ENCODE measurements around the gene ANHX.

The ANHX gene

GRCh38 chr12:133236144-133236543 is 467 bp upstream of the ANHX start:
- TF ChIP-seq CTCF (IDR thresholded peaks at IDR 0.05; ENCODE audit: low read depth, low read length, missing control alignments) = no peak
- no peak for DNase-seq
- H3K36me3 ChIP-seq (replicated peaks) = no peaks in the 10 kb centered on the region
- no peak overlapping the region for H3K27ac ChIP-seq
- in situ Hi-C loops (cut with HindIII; ENCODE audit: low pct_ligation_motif_present, low sequenced_read_pairs) = no loop called here
- no peaks in the 10 kb centered on the region for H3K27me3 ChIP-seq (replicated peaks)
- H3K4me3 ChIP-seq (ENCODE audit: low read depth, low read length) = no peak overlapping the region

- Histone ChIP-seq H3K27ac (no peak overlapping the region), H3K27me3 (replicated peaks) (no peaks in the 10 kb centered on the region), H3K4me3 (ENCODE audit: low read depth, low read length) (no peak overlapping the region), H3K36me3 (replicated peaks) (no peaks in the 10 kb centered on the region)
- no peak for TF ChIP-seq CTCF (IDR thresholded peaks at IDR 0.05; ENCODE audit: low read depth, low read length, missing control alignments)
- DNase-seq = no peak
- in situ Hi-C loops (cut with HindIII; ENCODE audit: low pct_ligation_motif_present, low sequenced_read_pairs) = no loop called here
Measured at GRCh38 chr12:133234971-133235370, 706 bp downstream of the ANHX start.

GRCh38 chr12:133233993-133234564 is 1.6 kb downstream of the ANHX start:
- no peak for DNase-seq
- in situ Hi-C loops (cut with HindIII; ENCODE audit: low pct_ligation_motif_present, low sequenced_read_pairs) = no loop called here
- Histone ChIP-seq H3K27me3 (replicated peaks) (no peaks in the 10 kb centered on the region), H3K36me3 (replicated peaks) (no peaks in the 10 kb centered on the region), H3K4me3 (ENCODE audit: low read depth, low read length) (no peak overlapping the region), H3K27ac (no peak overlapping the region)
- TF ChIP-seq CTCF (IDR thresholded peaks at IDR 0.05; ENCODE audit: low read depth, low read length, missing control alignments) = no peak

GRCh38 chr12:133233006-133233405 is 2.7 kb downstream of the ANHX start:
- no peaks in the 10 kb centered on the region for H3K36me3 ChIP-seq (replicated peaks)
- H3K27ac ChIP-seq = no peak overlapping the region
- H3K27me3 ChIP-seq (replicated peaks) = no peaks in the 10 kb centered on the region
- TF ChIP-seq CTCF (IDR thresholded peaks at IDR 0.05; ENCODE audit: low read depth, low read length, missing control alignments) = no peak
- no peak overlapping the region for H3K4me3 ChIP-seq (ENCODE audit: low read depth, low read length)
- in situ Hi-C loops (cut with HindIII; ENCODE audit: low pct_ligation_motif_present, low sequenced_read_pairs) = no loop called here
- DNase-seq = no peak

- TF ChIP-seq CTCF (IDR thresholded peaks at IDR 0.05; ENCODE audit: low read depth, low read length, missing control alignments) = no peak
- in situ Hi-C loops (cut with HindIII; ENCODE audit: low pct_ligation_motif_present, low sequenced_read_pairs) = no loop called here
- H3K27me3 ChIP-seq (replicated peaks) = no peaks in the 10 kb centered on the region
- no peaks in the 10 kb centered on the region for H3K36me3 ChIP-seq (replicated peaks)
- H3K4me3 ChIP-seq (ENCODE audit: low read depth, low read length) = no peak overlapping the region
- no peak for DNase-seq
- no peak overlapping the region for H3K27ac ChIP-seq
Measured at GRCh38 chr12:133231001-133231400, 4.7 kb downstream of the ANHX start.

- in situ Hi-C loops (cut with HindIII; ENCODE audit: low pct_ligation_motif_present, low sequenced_read_pairs) = no loop called here
- Histone ChIP-seq H3K4me3 (ENCODE audit: low read depth, low read length) (no peak overlapping the region), H3K27me3 (replicated peaks) (no peaks in the 10 kb centered on the region), H3K36me3 (replicated peaks) (no peaks in the 10 kb centered on the region), H3K27ac (no peak overlapping the region)
- no peak for DNase-seq
- no peak for TF ChIP-seq CTCF (IDR thresholded peaks at IDR 0.05; ENCODE audit: low read depth, low read length, missing control alignments)
Measured at GRCh38 chr12:133227281-133227852, 8.3 kb downstream of the ANHX start.
